A549 (cell line): ENCODE data around the gene TEX22. TPM values are rescaled to one million over a fixed set of nuclear protein-coding genes. Genes with fewer than 3 reads are reported as not detected.

Source experiments
- ATAC-seq, 2 experiments: fragments of 200-7000 bp in 1 of 2; fragments of >200 bp in 1 of 2; cut with Nextera tagmentation in 1 of 2; cut with Tn5 transposase in 1 of 2; 3 replicates each; pipeline versions ENCODE4 v1.8.0 to v1.9.1; 2018 to 2020; ENCODE audit warnings: mild to moderate bottlenecking in 1 of 2, moderate library complexity in 1 of 2
- CTCF ChIA-PET: fragments of 300-600 bp; sonication (Branson Sonifier 250); formaldehyde crosslinking; extraction: SDS; loops from one replicate; lab custom pipeline; 2021; ENCODE audit warnings: antibody characterized with exemption, inconsistent platforms; lab: Yijun Ruan, JAX
- POLR2A ChIA-PET: fragments of 350-600 bp; formaldehyde crosslinking; extraction: SDS; loops from one replicate; lab custom pipeline; 2021; ENCODE audit warnings: antibody characterized with exemption, inconsistent platforms; lab: Yijun Ruan, JAX
- DNase-seq, 2 experiments: peaks; one replicate each; pipeline versions ENCODE4 v3.0.0 to v3.0.0-alpha.2; 2011 to 2016; ENCODE audit warnings: low read depth in 1 of 2, low spot score in 1 of 2
- FAIRE-seq: peaks from 2 replicates; lab custom pipeline; 2011; peaks lifted over from hg19 to GRCh38; lab: Jason Lieb, UNC
- H3K27ac ChIP-seq, 2 experiments: fragments of >200 bp; sonication (Bioruptor Twin); formaldehyde crosslinking; 3 replicates each; pipeline ENCODE4 v1.5.1; 2016 to 2017
- H3K4me1 ChIP-seq: fragments of >200 bp; sonication (Bioruptor Twin); formaldehyde crosslinking; 3 replicates; pipeline ENCODE4 v1.6.1; 2016
- H3K4me2 ChIP-seq: fragments of >200 bp; sonication (Bioruptor Twin); formaldehyde crosslinking; 3 replicates; pipeline ENCODE4 v1.6.1; 2016
- H3K4me3 ChIP-seq: fragments of >200 bp; sonication (Bioruptor Twin); formaldehyde crosslinking; 3 replicates; pipeline ENCODE4 v1.5.1; 2016
- H3K9me3 ChIP-seq: fragments of >200 bp; sonication (Bioruptor Twin); formaldehyde crosslinking; 3 replicates; pipeline ENCODE4 v1.6.1; 2016
- BHLHE40 ChIP-seq: IDR thresholded peaks from 2 replicates; pipeline ENCODE4 v1.6.1; 2012; ENCODE audit warnings: low read depth, low read length, inconsistent platforms
- CBX8 ChIP-seq: fragments of 200-600 bp; sonication (generic); IDR thresholded peaks from 2 replicates; pipeline ENCODE4 v1.6.1; 2016
- CEBPB ChIP-seq, 2 experiments: fragments of >200 bp in 1 of 2; sonication (Bioruptor Twin) in 1 of 2; formaldehyde crosslinking in 1 of 2; IDR thresholded peaks; 2 replicates each; pipeline ENCODE4 v1.6.1; 2012 to 2016
- CHD2 ChIP-seq: fragments of 150-350 bp; IDR thresholded peaks from 2 replicates; pipeline ENCODE4 v1.6.1; 2014; ENCODE audit warnings: low read length; ENCODE audit not compliant: partially characterized antibody
- CHD4 ChIP-seq: fragments of 200-600 bp; sonication (generic); IDR thresholded peaks from 2 replicates; pipeline ENCODE4 v1.6.1; 2016; ENCODE audit warnings: antibody characterized with exemption, mild to moderate bottlenecking, borderline replicate concordance
- HDAC2 ChIP-seq: fragments of 200-600 bp; sonication (generic); IDR thresholded peaks from 2 replicates; pipeline ENCODE4 v1.6.1; 2016
- HOXA7 ChIP-seq: fragments of 250-450 bp; sonication (Bioruptor Pico); IDR thresholded peaks from 2 replicates; pipeline ENCODE4 v1.5.0; 2020; ENCODE audit warnings: mild to moderate bottlenecking, moderate library complexity
- HOXB13 ChIP-seq: fragments of 250-450 bp; sonication (Bioruptor Pico); IDR thresholded peaks from 2 replicates; pipeline ENCODE4 v1.5.0; 2020; ENCODE audit warnings: low read depth, mild to moderate bottlenecking, moderate library complexity
- HOXB5 ChIP-seq: fragments of 250-450 bp; sonication (Bioruptor Pico); IDR thresholded peaks from 2 replicates; pipeline ENCODE4 v1.5.0; 2020; ENCODE audit warnings: mild to moderate bottlenecking, moderate library complexity
- JUN ChIP-seq, 2 experiments: fragments of >200 bp; sonication (Bioruptor Twin); formaldehyde crosslinking; IDR thresholded peaks; 2 replicates in 1 of 2; 3 replicates in 1 of 2; pipeline ENCODE4 v1.6.1; 2016 to 2017
- KDM5A ChIP-seq: fragments of 200-600 bp; sonication (generic); IDR thresholded peaks from 2 replicates; pipeline ENCODE4 v1.6.1; 2016; ENCODE audit warnings: antibody characterized with exemption, mild to moderate bottlenecking
- MYC ChIP-seq: IDR thresholded peaks from 2 replicates; pipeline ENCODE4 v1.6.1; 2012; ENCODE audit warnings: mild to moderate bottlenecking, inconsistent platforms, low read length, improper control_type of control experiment, borderline replicate concordance
- NPAS2 ChIP-seq: fragments of 250-450 bp; sonication (Bioruptor Pico); IDR thresholded peaks from 2 replicates; pipeline ENCODE4 v1.8.0; 2022; ENCODE audit warnings: mild to moderate bottlenecking, moderate library complexity, borderline replicate concordance
- NR3C1 ChIP-seq: fragments of >200 bp; sonication (Bioruptor Twin); formaldehyde crosslinking; IDR thresholded peaks from 3 replicates; pipeline ENCODE4 v1.6.1; 2017
- PHF8 ChIP-seq: fragments of 200-600 bp; sonication (generic); IDR thresholded peaks from 2 replicates; pipeline ENCODE4 v1.6.1; 2016; ENCODE audit warnings: low read depth, mild to moderate bottlenecking, antibody characterized with exemption, moderate library complexity, borderline replicate concordance
- POLR2A ChIP-seq: IDR thresholded peaks from 2 replicates; pipeline ENCODE4 v1.6.1; 2012; ENCODE audit warnings: mild to moderate bottlenecking, low read length
- RARB ChIP-seq: fragments of 250-450 bp; sonication (Bioruptor Pico); IDR thresholded peaks from 2 replicates; pipeline ENCODE4 v1.8.0; 2021; ENCODE audit warnings: mild to moderate bottlenecking, moderate library complexity
- RCOR1 ChIP-seq: fragments of 150-350 bp; IDR thresholded peaks from 2 replicates; pipeline ENCODE4 v1.6.1; 2014; ENCODE audit warnings: antibody characterized with exemption, low read length, low read depth
- RFX5 ChIP-seq: fragments of 450-650 bp; IDR thresholded peaks from 2 replicates; pipeline ENCODE4 v1.7.1; 2014; ENCODE audit warnings: antibody characterized with exemption, mild to moderate bottlenecking, moderate library complexity
- SREBF2 ChIP-seq: fragments of 450-650 bp; IDR thresholded peaks from 2 replicates; pipeline ENCODE4 v1.6.1; 2014; ENCODE audit warnings: mild to moderate bottlenecking, moderate library complexity
- TFCP2L1 ChIP-seq: fragments of 250-450 bp; sonication (Bioruptor Pico); IDR thresholded peaks from 2 replicates; pipeline ENCODE4 v1.5.0; 2021; ENCODE audit warnings: mild to moderate bottlenecking
- ZC3H11A ChIP-seq: fragments of 450-650 bp; IDR thresholded peaks from 2 replicates; pipeline ENCODE4 v1.6.1; 2014; ENCODE audit warnings: antibody characterized with exemption, mild to moderate bottlenecking
- ZNF302 ChIP-seq: fragments of 250-450 bp; sonication (Bioruptor Pico); IDR thresholded peaks from 2 replicates; pipeline ENCODE4 v1.9.0; 2021; ENCODE audit warnings: inconsistent platforms, mild to moderate bottlenecking, moderate library complexity
- ZSCAN20 ChIP-seq: fragments of 250-450 bp; sonication (Bioruptor Pico); IDR thresholded peaks from 2 replicates; pipeline ENCODE4 v1.8.0; 2022; ENCODE audit warnings: mild to moderate bottlenecking, moderate library complexity
- WGBS: methylation state at CpG from one replicate; pipeline ENCODE4 v1.1.6; 2017; ENCODE audit errors: missing lambda C conversion rate; 5-methylcytosine and 5-hydroxymethylcytosine counted together
- polyA plus RNA-seq, 4 experiments: library from polyadenylated mRNA; depleted of rRNA in 3 of 4; stranded (reverse); fragments of >200 nt; fragmentation: RNase III in 1 of 4; extraction: RNeasy Plus Mini Kit Qiagen cat#74134 plus additional on column Dnase treatment in 1 of 4; gene quantifications; 2 replicates in 3 of 4; 3 replicates in 1 of 4; pipeline ENCODE4 v1.2.3, GENCODE V29; 2011 to 2017
- TF ChIP-seq, protein P1 (sequence below): fragments of >200 bp; sonication (Bioruptor Twin); formaldehyde crosslinking; IDR thresholded peaks from 3 replicates; pipeline ENCODE4 v1.5.1; 2016
- TF ChIP-seq, protein P2 (sequence below): fragments of 150-350 bp; IDR thresholded peaks from 2 replicates; pipeline ENCODE4 v1.6.1; 2014; ENCODE audit warnings: low read depth, mild to moderate bottlenecking, low read length
- TF ChIP-seq, protein P3 (sequence below): fragments of 200-600 bp; sonication (generic); IDR thresholded peaks from 2 replicates; pipeline ENCODE4 v1.6.1; 2016; ENCODE audit warnings: antibody characterized with exemption, mild to moderate bottlenecking, moderate library complexity
- TF ChIP-seq, protein P4 (sequence below): IDR thresholded peaks from 2 replicates; pipeline ENCODE4 v1.6.1; 2012

The TEX22 gene
- polyA plus RNA-seq, 2 of the 4 experiments (the other 2 are of a cell fraction) = 0.06 to 0.23 TPM

DNA sequence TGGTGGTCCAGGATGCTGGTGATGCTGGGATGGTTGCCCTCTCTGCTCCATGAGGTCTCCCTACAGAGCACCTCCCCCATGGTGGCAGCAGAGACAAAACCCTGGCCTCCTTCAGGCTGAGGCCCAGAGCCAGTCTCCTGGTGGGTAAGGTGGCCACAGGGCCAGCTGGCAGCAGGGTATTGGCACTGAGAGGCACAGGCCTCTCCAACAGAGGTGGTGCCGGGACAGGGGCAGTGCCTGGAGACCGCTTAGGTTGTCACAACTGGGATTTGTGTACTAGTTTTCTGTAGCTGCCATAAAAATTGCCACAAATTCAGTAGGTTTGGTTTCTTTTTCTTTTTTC is 15.2 kb downstream of the TEX22 start:
- Histone ChIP-seq H3K4me1 (peaks cover 13% of the 10 kb centered on the region; the same call in 2 of the 3 replicates), H3K4me3 (no peak overlapping the region), H3K4me2 (no peak overlapping the region), H3K27ac (no peak overlapping the region)
- ChIA-PET CTCF (interaction anchor here (1.2 to 1.8 kb wide), 6 partner anchors 10 to 76 kb away, joined by 3 to 6 read pairs (median 4); no protein-coding TSS in a partner anchor), POLR2A (no interaction called here)
- WGBS = 97% methylated on average over 2 of the region's 2 CpGs
- no peak for ATAC-seq
- no peak for DNase-seq
- no peak for TF ChIP-seq POLR2A
- no peak for TF ChIP-seq NR3C1
- no peak for TF ChIP-seq JUN (IDR thresholded peaks at IDR 0.05)
- no peak for TF ChIP-seq HOXB13 (CRISPR knock-in tag)
- TF ChIP-seq CEBPB (IDR thresholded peaks at IDR 0.05) = no peak
- TF ChIP-seq, protein P1, sequence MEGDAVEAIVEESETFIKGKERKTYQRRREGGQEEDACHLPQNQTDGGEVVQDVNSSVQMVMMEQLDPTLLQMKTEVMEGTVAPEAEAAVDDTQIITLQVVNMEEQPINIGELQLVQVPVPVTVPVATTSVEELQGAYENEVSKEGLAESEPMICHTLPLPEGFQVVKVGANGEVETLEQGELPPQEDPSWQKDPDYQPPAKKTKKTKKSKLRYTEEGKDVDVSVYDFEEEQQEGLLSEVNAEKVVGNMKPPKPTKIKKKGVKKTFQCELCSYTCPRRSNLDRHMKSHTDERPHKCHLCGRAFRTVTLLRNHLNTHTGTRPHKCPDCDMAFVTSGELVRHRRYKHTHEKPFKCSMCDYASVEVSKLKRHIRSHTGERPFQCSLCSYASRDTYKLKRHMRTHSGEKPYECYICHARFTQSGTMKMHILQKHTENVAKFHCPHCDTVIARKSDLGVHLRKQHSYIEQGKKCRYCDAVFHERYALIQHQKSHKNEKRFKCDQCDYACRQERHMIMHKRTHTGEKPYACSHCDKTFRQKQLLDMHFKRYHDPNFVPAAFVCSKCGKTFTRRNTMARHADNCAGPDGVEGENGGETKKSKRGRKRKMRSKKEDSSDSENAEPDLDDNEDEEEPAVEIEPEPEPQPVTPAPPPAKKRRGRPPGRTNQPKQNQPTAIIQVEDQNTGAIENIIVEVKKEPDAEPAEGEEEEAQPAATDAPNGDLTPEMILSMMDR = no peak
- no peak for TF ChIP-seq SREBF2
- TF ChIP-seq BHLHE40 = no peak
- TF ChIP-seq PHF8 = no peak
- no peak for TF ChIP-seq HOXB5 (CRISPR knock-in tag)
- no peak for TF ChIP-seq ZC3H11A
- TF ChIP-seq, protein P2, sequence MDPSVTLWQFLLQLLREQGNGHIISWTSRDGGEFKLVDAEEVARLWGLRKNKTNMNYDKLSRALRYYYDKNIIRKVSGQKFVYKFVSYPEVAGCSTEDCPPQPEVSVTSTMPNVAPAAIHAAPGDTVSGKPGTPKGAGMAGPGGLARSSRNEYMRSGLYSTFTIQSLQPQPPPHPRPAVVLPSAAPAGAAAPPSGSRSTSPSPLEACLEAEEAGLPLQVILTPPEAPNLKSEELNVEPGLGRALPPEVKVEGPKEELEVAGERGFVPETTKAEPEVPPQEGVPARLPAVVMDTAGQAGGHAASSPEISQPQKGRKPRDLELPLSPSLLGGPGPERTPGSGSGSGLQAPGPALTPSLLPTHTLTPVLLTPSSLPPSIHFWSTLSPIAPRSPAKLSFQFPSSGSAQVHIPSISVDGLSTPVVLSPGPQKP = no peak
- TF ChIP-seq, all 56 proteins: peak for 0
- no peaks in the 10 kb centered on the region for H3K9me3 ChIP-seq
- no peak for FAIRE-seq

DNA sequence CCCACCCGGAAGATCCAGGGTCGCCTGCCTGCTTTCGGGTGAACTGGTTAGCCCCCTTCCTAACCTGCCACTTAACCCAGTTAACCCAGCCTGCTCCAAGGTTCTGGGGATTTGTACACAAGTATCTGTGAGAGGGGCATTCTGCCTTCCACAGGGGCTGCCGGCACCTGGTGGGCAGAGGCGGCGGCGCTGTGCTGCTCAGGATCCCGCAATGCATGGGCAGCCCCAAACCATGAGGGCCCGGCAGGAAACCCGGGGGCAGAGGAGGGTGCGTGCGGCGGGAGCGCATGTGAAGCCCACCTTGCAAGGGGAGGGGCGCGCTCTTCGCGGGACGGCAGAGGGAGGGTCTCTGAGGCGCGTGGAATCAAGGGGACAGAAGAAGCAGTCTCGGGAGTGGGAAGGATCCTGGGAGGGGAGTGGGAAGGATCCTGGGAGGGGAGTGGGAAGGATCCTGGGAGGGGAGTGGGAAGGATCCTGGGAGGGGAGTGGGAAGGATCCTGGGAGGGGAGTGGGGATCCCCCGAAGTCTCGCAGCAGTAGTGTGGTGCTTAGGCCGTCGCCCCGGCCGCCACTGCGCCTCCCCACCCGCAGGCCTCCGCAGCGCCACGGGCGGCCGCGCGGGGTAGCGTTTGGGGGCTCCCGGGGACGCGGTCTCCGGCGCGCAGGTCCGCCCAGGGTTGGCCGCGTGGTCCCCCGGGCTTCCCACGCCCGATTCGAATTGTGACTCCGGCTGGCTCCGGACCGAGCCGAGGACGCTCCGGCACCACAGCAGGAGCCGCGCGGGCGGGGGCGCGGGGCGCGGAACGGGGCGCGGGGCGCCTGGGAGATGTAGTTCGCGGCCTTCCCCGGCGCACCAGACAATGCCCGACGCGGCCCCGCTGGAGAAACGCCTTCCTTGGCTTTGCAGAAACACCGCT is 16.4 kb downstream of the TEX22 start:
- Histone ChIP-seq H3K4me1 (peaks cover 20% of the 10 kb centered on the region; the same call in 2 of the 3 replicates), H3K4me2 (peak overlapping the region; percentile 76), H3K27ac (peak overlapping the region; percentile 74 to 97), H3K9me3 (no peaks in the 10 kb centered on the region), H3K4me3 (peak overlapping the region; percentile 41)
- ChIA-PET CTCF (interaction anchor here (0.7 to 1.4 kb wide), 8 partner anchors 11 to 142 kb away, joined by 3 to 5 read pairs (median 4); no protein-coding TSS in a partner anchor), POLR2A (interaction anchor here (0.7 kb wide), 1 partner anchor 44 kb away, joined by 3 read pairs; no protein-coding TSS in a partner anchor)
- DNase-seq = peak; percentile 61 to 82
- 32% methylated on average over 47 of the region's 79 CpGs for WGBS
- no peak for FAIRE-seq
- ATAC-seq = peak; percentile 79 to 89
- no peak for TF ChIP-seq HDAC2
- no peak for TF ChIP-seq CHD4
- TF ChIP-seq, protein P3, sequence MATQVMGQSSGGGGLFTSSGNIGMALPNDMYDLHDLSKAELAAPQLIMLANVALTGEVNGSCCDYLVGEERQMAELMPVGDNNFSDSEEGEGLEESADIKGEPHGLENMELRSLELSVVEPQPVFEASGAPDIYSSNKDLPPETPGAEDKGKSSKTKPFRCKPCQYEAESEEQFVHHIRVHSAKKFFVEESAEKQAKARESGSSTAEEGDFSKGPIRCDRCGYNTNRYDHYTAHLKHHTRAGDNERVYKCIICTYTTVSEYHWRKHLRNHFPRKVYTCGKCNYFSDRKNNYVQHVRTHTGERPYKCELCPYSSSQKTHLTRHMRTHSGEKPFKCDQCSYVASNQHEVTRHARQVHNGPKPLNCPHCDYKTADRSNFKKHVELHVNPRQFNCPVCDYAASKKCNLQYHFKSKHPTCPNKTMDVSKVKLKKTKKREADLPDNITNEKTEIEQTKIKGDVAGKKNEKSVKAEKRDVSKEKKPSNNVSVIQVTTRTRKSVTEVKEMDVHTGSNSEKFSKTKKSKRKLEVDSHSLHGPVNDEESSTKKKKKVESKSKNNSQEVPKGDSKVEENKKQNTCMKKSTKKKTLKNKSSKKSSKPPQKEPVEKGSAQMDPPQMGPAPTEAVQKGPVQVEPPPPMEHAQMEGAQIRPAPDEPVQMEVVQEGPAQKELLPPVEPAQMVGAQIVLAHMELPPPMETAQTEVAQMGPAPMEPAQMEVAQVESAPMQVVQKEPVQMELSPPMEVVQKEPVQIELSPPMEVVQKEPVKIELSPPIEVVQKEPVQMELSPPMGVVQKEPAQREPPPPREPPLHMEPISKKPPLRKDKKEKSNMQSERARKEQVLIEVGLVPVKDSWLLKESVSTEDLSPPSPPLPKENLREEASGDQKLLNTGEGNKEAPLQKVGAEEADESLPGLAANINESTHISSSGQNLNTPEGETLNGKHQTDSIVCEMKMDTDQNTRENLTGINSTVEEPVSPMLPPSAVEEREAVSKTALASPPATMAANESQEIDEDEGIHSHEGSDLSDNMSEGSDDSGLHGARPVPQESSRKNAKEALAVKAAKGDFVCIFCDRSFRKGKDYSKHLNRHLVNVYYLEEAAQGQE = no peak
- no peak for TF ChIP-seq RFX5
- TF ChIP-seq NPAS2 (CRISPR knock-in tag) = no peak
- TF ChIP-seq ZSCAN20 (CRISPR knock-in tag) = no peak
- no peak for TF ChIP-seq TFCP2L1 (CRISPR knock-in tag)
- TF ChIP-seq, protein P4, sequence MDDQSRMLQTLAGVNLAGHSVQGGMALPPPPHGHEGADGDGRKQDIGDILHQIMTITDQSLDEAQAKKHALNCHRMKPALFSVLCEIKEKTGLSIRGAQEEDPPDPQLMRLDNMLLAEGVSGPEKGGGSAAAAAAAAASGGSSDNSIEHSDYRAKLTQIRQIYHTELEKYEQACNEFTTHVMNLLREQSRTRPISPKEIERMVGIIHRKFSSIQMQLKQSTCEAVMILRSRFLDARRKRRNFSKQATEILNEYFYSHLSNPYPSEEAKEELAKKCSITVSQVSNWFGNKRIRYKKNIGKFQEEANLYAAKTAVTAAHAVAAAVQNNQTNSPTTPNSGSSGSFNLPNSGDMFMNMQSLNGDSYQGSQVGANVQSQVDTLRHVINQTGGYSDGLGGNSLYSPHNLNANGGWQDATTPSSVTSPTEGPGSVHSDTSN = no peak
- TF ChIP-seq, protein P2 = no peak
- no peak for TF ChIP-seq CEBPB (IDR thresholded peaks at IDR 0.05)
- TF ChIP-seq HOXA7 (CRISPR knock-in tag) = no peak
- TF ChIP-seq CBX8 = no peak
- TF ChIP-seq BHLHE40 = no peak
- no peak for TF ChIP-seq KDM5A
- no peak for TF ChIP-seq RARB
- 0 out of 2 replicates have a peak, but pooled peaks have one; percentile 52 for TF ChIP-seq MYC
- no peak for TF ChIP-seq CHD2
- TF ChIP-seq ZNF302 (CRISPR knock-in tag) = no peak
- no peak for TF ChIP-seq RCOR1
